Astrocyte (in vitro differentiated cells and primary cell): Measurements from ENCODE around the gene DCAF4L1. TPM values are rescaled to one million over a fixed set of nuclear protein-coding genes. Genes with fewer than 3 reads are reported as not detected.

Experiments
- DNase-seq: peaks from one replicate; pipeline ENCODE4 v3.0.0-alpha.2; 2010; ENCODE audit warnings: low read depth
- FAIRE-seq: peaks from 2 replicates; lab custom pipeline; 2011; peaks lifted over from hg19 to GRCh38; lab: Jason Lieb, UNC
- H2AFZ ChIP-seq: 2 replicates; pipeline ENCODE4 v1.6.0; 2012; ENCODE audit warnings: low read depth, low read length, inconsistent platforms
- H3K27ac ChIP-seq: 2 replicates; pipeline ENCODE4 v1.5.1; 2011; ENCODE audit warnings: low read depth, low read length, inconsistent platforms
- H3K27me3 ChIP-seq: 2 replicates; pipeline ENCODE4 v1.6.0; 2011; ENCODE audit warnings: low read length, inconsistent platforms; ENCODE audit not compliant: insufficient read depth
- H3K36me3 ChIP-seq: 2 replicates; pipeline ENCODE4 v1.5.1; 2011; ENCODE audit warnings: low read length, inconsistent platforms; ENCODE audit not compliant: insufficient read depth
- H3K4me1 ChIP-seq: 2 replicates; pipeline ENCODE4 v1.5.1; 2011; ENCODE audit warnings: low read length, inconsistent platforms; ENCODE audit not compliant: insufficient read depth
- H3K4me2 ChIP-seq: 2 replicates; pipeline ENCODE4 v1.6.0; 2012; ENCODE audit warnings: low read length, inconsistent platforms
- H3K4me3 ChIP-seq: 2 replicates; pipeline ENCODE4 v1.5.1; 2011; ENCODE audit warnings: low read depth, mild to moderate bottlenecking, low read length, inconsistent platforms; ENCODE audit not compliant: insufficient read depth
- H3K79me2 ChIP-seq: 2 replicates; pipeline ENCODE4 v1.6.0; 2012; ENCODE audit warnings: mild to moderate bottlenecking, low read length, inconsistent platforms; ENCODE audit not compliant: insufficient read depth
- H3K9ac ChIP-seq: 2 replicates; pipeline ENCODE4 v1.6.0; 2012; ENCODE audit warnings: mild to moderate bottlenecking, low read length, inconsistent platforms
- H3K9me3 ChIP-seq: 2 replicates; pipeline ENCODE4 v1.5.1; 2012; ENCODE audit warnings: low read depth, mild to moderate bottlenecking, low read length, inconsistent platforms; ENCODE audit not compliant: insufficient read depth
- H4K20me1 ChIP-seq: 2 replicates; pipeline ENCODE4 v1.6.0; 2012; ENCODE audit warnings: low read length, inconsistent platforms; ENCODE audit not compliant: insufficient read depth
- H3K27ac Mint-ChIP-seq: one replicate; pipeline ENCODE4 v1.8.0; 2021; ENCODE audit warnings: mild to moderate bottlenecking, mixed read lengths; ENCODE audit not compliant: unreplicated experiment
- H3K27me3 Mint-ChIP-seq: one replicate; pipeline ENCODE4 v1.8.0; 2021; ENCODE audit warnings: low read depth, mixed read lengths; ENCODE audit not compliant: unreplicated experiment
- H3K36me3 Mint-ChIP-seq: one replicate; pipeline ENCODE4 v1.8.0; 2021; ENCODE audit warnings: low read depth, mixed read lengths; ENCODE audit not compliant: unreplicated experiment
- H3K4me1 Mint-ChIP-seq: one replicate; pipeline ENCODE4 v1.8.0; 2021; ENCODE audit warnings: low read depth, mixed read lengths; ENCODE audit not compliant: unreplicated experiment
- H3K4me3 Mint-ChIP-seq: one replicate; pipeline ENCODE4 v1.8.0; 2021; ENCODE audit warnings: mild to moderate bottlenecking, moderate library complexity, mixed read lengths; ENCODE audit not compliant: unreplicated experiment
- H3K9me3 Mint-ChIP-seq: one replicate; pipeline ENCODE4 v1.8.0; 2021; ENCODE audit warnings: mild to moderate bottlenecking, mixed read lengths; ENCODE audit not compliant: unreplicated experiment
- EZH2 ChIP-seq: IDR thresholded peaks from 2 replicates; pipeline ENCODE4 v1.6.1; 2012; ENCODE audit warnings: mild to moderate bottlenecking, low read length, inconsistent platforms; ENCODE audit not compliant: insufficient read depth
- total RNA-seq: library from RNA; stranded (reverse); gene quantifications from 2 replicates; pipeline ENCODE4 v1.2.1, GENCODE V29; 2021
- TF ChIP-seq, protein P1 (sequence below): IDR thresholded peaks from 2 replicates; pipeline ENCODE4 v1.5.1; 2011; ENCODE audit warnings: low read depth, mild to moderate bottlenecking, inconsistent platforms, low read length, moderate library complexity; ENCODE audit not compliant: insufficient read depth

The DCAF4L1 gene
- total RNA-seq, 1 donor from 2014 or later = 0.20 TPM

DNA sequence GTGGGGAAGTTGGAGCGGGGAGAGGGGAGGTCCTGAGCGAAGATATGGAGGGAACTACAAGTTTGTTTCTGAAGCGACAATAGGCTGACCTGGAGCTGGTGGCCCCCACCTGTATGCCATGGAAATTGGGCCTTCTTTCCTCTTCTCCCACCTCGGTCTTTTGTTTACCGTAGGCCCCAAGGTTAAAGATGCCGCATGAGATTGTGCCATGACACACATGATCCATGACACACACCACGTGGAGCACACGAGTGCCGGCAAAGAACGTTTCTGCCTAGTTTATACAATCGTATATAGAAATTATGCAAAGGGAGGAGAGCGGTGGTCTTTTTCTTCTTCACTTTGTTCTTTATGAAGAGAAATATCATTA is 45.9 kb upstream of the DCAF4L1 start:
- H2AFZ ChIP-seq = peak overlapping the region; percentile 93
- peaks cover 26% of the 10 kb centered on the region for H4K20me1 ChIP-seq
- H3K4me2 ChIP-seq = peak overlapping the region; percentile 87
- H3K4me3 ChIP-seq = peak overlapping the region; percentile 91
- peak overlapping the region; percentile 91 for H3K9ac ChIP-seq
- Mint-ChIP-seq H3K4me3 (peak overlapping the region; percentile 95), H3K27me3 (no peaks in the 10 kb centered on the region), H3K27ac (peak overlapping the region; percentile 81), H3K4me1 (peaks cover 13% of the 10 kb centered on the region), H3K36me3 (peaks cover 6% of the 10 kb centered on the region), H3K9me3 (no peaks in the 10 kb centered on the region)
- H3K36me3 ChIP-seq = peaks cover 4% of the 10 kb centered on the region
- FAIRE-seq (no peak), DNase-seq (no peak)
- H3K9me3 ChIP-seq = no peaks in the 10 kb centered on the region
- peaks cover 3% of the 10 kb centered on the region for H3K27me3 ChIP-seq
- TF ChIP-seq, protein P1, sequence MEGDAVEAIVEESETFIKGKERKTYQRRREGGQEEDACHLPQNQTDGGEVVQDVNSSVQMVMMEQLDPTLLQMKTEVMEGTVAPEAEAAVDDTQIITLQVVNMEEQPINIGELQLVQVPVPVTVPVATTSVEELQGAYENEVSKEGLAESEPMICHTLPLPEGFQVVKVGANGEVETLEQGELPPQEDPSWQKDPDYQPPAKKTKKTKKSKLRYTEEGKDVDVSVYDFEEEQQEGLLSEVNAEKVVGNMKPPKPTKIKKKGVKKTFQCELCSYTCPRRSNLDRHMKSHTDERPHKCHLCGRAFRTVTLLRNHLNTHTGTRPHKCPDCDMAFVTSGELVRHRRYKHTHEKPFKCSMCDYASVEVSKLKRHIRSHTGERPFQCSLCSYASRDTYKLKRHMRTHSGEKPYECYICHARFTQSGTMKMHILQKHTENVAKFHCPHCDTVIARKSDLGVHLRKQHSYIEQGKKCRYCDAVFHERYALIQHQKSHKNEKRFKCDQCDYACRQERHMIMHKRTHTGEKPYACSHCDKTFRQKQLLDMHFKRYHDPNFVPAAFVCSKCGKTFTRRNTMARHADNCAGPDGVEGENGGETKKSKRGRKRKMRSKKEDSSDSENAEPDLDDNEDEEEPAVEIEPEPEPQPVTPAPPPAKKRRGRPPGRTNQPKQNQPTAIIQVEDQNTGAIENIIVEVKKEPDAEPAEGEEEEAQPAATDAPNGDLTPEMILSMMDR = no peak
- TF ChIP-seq EZH2 = no peak
- H3K27ac ChIP-seq = peak overlapping the region; percentile 78
- peaks cover 55% of the 10 kb centered on the region for H3K79me2 ChIP-seq
- peaks cover 7% of the 10 kb centered on the region for H3K4me1 ChIP-seq

DNA sequence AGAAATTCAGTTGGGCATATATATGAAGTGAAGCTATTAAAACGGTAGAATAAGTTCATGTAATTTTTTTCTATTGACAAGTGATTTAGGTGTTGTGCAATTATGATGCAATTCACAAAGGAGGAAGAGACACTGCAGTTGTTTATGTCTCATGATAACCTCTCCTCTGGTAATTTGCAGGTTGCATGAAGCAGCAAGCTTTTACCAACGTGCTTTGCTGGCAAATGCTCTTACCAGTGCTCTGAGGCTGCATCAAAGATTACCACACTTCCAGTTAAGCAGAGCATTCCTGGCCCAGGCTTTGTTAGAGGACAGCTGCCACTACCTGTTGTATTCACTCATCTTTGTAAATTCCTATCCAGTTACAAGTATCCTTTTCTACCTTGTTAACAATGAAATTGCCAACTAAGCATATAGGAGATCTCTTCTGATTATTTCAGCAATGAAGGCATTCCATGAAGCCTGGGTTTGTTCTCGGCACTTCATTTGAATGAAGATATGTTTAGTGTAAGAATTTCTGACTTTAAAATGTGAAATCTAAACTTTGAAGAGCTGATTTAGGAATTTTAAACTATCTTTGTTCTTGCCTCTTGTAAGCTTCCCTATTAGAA is 42.4 kb upstream of the DCAF4L1 start:
- Histone ChIP-seq H3K27me3 (no peaks in the 10 kb centered on the region), H3K4me1 (peaks cover 7% of the 10 kb centered on the region), H3K9ac (no peak overlapping the region), H3K79me2 (peaks cover 83% of the 10 kb centered on the region), H3K4me3 (no peak overlapping the region), H3K4me2 (no peak overlapping the region), H3K36me3 (peaks cover 4% of the 10 kb centered on the region), H3K9me3 (no peaks in the 10 kb centered on the region), H2AFZ (no peak overlapping the region), H3K27ac (no peak overlapping the region), H4K20me1 (peaks cover 38% of the 10 kb centered on the region)
- Mint-ChIP-seq H3K4me1 (peaks cover 13% of the 10 kb centered on the region), H3K4me3 (no peak overlapping the region), H3K27me3 (no peaks in the 10 kb centered on the region), H3K9me3 (no peaks in the 10 kb centered on the region), H3K27ac (no peak overlapping the region), H3K36me3 (peaks cover 6% of the 10 kb centered on the region)
- FAIRE-seq (no peak), DNase-seq (no peak)
- TF ChIP-seq EZH2 = no peak
- TF ChIP-seq, protein P1 = no peak

DNA sequence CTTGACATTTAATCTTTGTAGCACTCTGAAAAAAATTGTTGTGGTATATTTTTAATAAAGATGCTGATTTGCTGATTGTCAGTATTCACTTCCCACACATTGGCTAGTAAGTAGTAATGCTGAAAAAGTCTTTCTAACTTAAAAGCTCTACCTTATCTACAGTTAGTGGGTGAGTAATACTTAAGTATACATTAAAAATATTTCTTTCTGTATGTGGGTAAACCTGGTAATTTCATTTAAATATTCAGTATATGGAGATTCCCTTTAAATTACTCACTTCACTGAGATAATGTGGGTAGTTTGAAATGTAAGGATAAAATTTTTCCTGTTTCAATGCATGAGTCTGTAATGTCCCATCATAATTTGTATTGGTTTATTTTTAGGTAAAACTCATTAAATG is 40.7 kb upstream of the DCAF4L1 start:
- peaks cover 9% of the 10 kb centered on the region for H3K36me3 ChIP-seq
- peaks cover 75% of the 10 kb centered on the region for H3K79me2 ChIP-seq
- no peak overlapping the region for H3K27ac Mint-ChIP-seq
- no peaks in the 10 kb centered on the region for H3K9me3 Mint-ChIP-seq
- DNase-seq (no peak), FAIRE-seq (no peak)
- H3K27me3 Mint-ChIP-seq = no peaks in the 10 kb centered on the region
- peaks cover 35% of the 10 kb centered on the region for H4K20me1 ChIP-seq
- H3K27ac ChIP-seq = no peak overlapping the region
- H3K4me1 ChIP-seq = peaks cover 7% of the 10 kb centered on the region
- peaks cover 13% of the 10 kb centered on the region for H3K4me1 Mint-ChIP-seq
- TF ChIP-seq, protein P1 = no peak
- no peak for TF ChIP-seq EZH2
- no peak overlapping the region for H2AFZ ChIP-seq
- H3K27me3 ChIP-seq = no peaks in the 10 kb centered on the region
- no peak overlapping the region for H3K4me3 Mint-ChIP-seq
- no peaks in the 10 kb centered on the region for H3K9me3 ChIP-seq
- peaks cover 4% of the 10 kb centered on the region for H3K36me3 Mint-ChIP-seq
- no peak overlapping the region for H3K4me3 ChIP-seq
- no peak overlapping the region for H3K9ac ChIP-seq
- H3K4me2 ChIP-seq = no peak overlapping the region
